Kidney epithelial cell (primary cell): ENCODE data around the gene HSPBAP1. TPM values are rescaled to one million over a fixed set of nuclear protein-coding genes. Genes with fewer than 3 reads are reported as not detected.

Experiments
- DNase-seq: peaks from one replicate; pipeline ENCODE4 v3.0.0-alpha.2; 2010; ENCODE audit warnings: low read depth
- H3K27me3 ChIP-seq: 2 replicates; pipeline ENCODE4 v1.6.0; 2011; ENCODE audit warnings: low read length; ENCODE audit not compliant: control insufficient read depth, insufficient read depth
- H3K36me3 ChIP-seq: 2 replicates; pipeline ENCODE4 v1.5.1; 2011; ENCODE audit warnings: low read length; ENCODE audit not compliant: control insufficient read depth, insufficient read depth
- H3K4me3 ChIP-seq: 2 replicates; pipeline ENCODE4 v1.5.1; 2011; ENCODE audit warnings: low read depth, mild to moderate bottlenecking, control low read depth, low read length
- CTCF ChIP-seq: IDR thresholded peaks from 2 replicates; pipeline ENCODE4 v1.5.1; 2011; ENCODE audit warnings: mild to moderate bottlenecking, moderate library complexity, low read length, control low read depth, inconsistent platforms; ENCODE audit not compliant: insufficient read depth, poor library complexity, severe bottlenecking
- total RNA-seq: library from RNA; depleted of rRNA; stranded (reverse); fragments of >200 nt; gene quantifications from 2 replicates; pipeline ENCODE4 v1.2.3, GENCODE V29; 2015

The HSPBAP1 gene
- total RNA-seq, 1 donor from 2014 or later: 10.7 TPM

DNA sequence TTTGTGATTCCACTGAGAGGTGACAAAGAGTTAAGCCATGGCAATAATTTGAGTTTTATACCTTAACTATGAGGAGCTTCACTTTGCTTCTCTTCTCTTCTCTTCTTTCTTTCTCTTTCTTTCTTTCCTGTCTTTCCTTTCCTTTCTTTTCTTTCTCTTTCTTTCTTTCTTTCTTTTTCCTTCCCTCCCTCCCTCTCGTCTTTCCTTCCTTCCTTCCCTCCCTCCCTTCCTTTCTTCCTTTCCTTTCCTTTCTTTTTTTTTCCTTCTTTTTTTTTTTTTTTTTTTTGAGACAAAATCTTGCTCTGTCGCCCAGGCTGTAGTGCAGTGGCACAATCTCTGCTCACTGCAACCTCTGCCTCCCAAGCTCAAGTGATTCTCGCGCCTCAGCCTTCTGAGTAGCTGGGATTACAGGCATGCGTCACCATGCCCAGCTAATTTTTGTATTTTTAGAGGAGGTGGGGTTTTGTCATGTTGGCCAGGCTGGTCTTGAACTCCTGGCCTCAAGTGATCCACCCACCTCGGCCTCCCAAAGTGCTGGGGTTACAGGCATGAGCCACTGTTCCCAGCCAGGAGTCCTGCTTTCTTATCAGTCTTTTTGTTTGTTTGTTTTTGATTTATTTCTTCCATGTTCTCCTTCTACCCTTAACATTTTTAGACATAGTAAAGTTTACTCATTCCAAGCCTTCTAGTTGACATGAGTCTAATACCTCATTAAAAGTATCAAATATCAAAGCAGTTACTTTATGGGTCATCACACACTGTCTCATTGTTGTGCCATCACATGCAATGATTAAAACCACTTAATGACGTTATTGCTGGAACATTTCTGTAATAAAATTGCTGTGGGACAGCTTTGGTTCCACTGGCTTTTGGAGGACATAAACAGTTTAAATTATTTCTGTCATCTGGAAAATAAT is 31.1 kb upstream of the HSPBAP1 start:
- Histone ChIP-seq H3K27me3 (no peaks in the 10 kb centered on the region), H3K4me3 (no peak overlapping the region), H3K36me3 (no peaks in the 10 kb centered on the region)
- no peak for DNase-seq
- no peak for TF ChIP-seq CTCF

GRCh38 chr3:122816587-122816986 is 23.0 kb upstream of the HSPBAP1 start:
- DNase-seq: no peak
- H3K4me3 ChIP-seq: no peak overlapping the region
- TF ChIP-seq CTCF: no peak
- H3K27me3 ChIP-seq: no peaks in the 10 kb centered on the region
- H3K36me3 ChIP-seq: no peaks in the 10 kb centered on the region

GRCh38 chr3:122810734-122811133 is 17.1 kb upstream of the HSPBAP1 start:
- DNase-seq: no peak
- H3K36me3 ChIP-seq: no peaks in the 10 kb centered on the region
- TF ChIP-seq CTCF: no peak

DNA sequence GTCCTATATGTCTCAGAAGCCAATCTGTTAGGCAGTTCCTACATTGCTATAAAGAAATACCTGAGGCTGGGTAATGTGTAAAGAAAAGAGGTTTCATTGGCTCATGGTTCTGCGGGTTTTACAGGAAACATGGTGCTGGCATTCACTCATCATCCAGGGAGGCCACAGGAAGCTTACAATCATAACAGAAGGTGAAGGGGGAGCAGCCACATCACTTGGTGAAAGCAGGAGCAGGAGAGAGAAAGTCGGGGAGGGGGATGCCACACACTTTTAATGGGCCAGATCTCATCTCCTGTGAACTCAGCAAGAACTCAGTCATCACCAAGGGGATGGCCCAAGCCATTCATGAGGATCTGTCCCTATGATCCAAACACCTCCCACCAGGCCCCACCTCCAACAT is 10.3 kb upstream of the HSPBAP1 start:
- TF ChIP-seq CTCF: no peak
- no peak overlapping the region for H3K4me3 ChIP-seq
- DNase-seq: no peak
- no peaks in the 10 kb centered on the region for H3K36me3 ChIP-seq
- H3K27me3 ChIP-seq: no peaks in the 10 kb centered on the region

More at GRCh38 chr3:122810734-122811133, 17.1 kb upstream of the HSPBAP1 start:
- Histone ChIP-seq H3K4me3 (no peak overlapping the region), H3K27me3 (no peaks in the 10 kb centered on the region)

DNA sequence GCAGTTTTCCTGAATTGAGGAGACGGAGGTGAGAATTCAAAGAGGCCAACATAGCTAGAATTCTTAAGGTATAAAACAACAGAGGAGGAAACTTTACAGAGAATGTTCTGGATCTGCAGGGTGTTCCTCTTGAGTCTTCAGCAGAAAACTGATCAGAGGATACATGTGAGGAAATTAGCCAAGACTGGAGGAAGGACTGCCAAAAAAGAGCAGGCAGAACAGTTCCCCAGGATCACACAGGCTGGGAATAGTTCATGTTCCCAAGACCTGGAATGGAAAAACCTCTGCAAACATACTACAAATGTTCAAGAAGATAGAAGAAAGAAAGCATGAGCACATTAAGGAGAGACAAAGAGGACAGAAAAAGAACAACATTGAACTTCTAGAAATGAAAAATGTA is 8.7 kb upstream of the HSPBAP1 start:
- Histone ChIP-seq H3K36me3 (no peaks in the 10 kb centered on the region), H3K27me3 (no peaks in the 10 kb centered on the region), H3K4me3 (no peak overlapping the region)
- no peak for TF ChIP-seq CTCF
- DNase-seq: no peak
